Fibroblast of lung (primary cell): ENCODE results near the gene ADI1.

Experiments
- CTCF ChIP-seq, 2 donors: IDR thresholded peaks in 1 of 2; conservative IDR thresholded peaks in 1 of 2; 1 replicate in 1 of 2; 2 replicates in 1 of 2; pipeline ENCODE4 v1.5.1; 2011 to 2012; ENCODE audit warnings: low read length in 2 of 2, control low read depth in 1 of 2, inconsistent platforms in 1 of 2, low read depth in 1 of 2, mild to moderate bottlenecking in 1 of 2
- EZH2 ChIP-seq: IDR thresholded peaks from 2 replicates; pipeline ENCODE4 v1.5.1; 2012; ENCODE audit warnings: low read length, control low read depth, mild to moderate bottlenecking; ENCODE audit errors: missing control alignments

DNA sequence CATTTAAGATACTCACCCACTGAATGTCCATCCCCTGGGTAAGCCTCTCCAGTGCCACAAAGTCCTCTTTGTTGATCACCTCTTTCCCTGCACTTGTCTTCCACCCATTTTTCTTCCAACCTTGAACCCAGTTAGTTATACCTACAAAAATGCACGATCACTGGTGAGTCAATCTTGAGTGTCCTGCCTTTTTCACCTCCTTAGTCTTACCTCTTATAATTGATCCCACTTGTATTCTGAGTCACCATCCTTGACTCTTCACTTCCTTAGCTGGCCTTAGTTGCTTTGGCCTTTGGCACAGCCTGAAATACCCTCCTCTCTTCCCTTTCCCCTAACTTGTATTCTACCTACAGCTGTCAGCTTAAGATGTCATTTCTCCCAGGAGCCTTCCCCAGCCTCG is 28.6 kb upstream of the ADI1 start:
- no peak for TF ChIP-seq CTCF (conservative IDR thresholded peaks at IDR 0.05 in 1 of 2, IDR thresholded peaks at IDR 0.05 in 1 of 2; ENCODE audit: low read depth in 1 of 2, low read length in 2 of 2)
- TF ChIP-seq EZH2: no peak
